COLO829 (cell line): ENCODE results near the gene TAF1D.

Experiments
- DNase-seq: peaks from one replicate; pipeline ENCODE4 v3.0.0; 2012; ENCODE audit warnings: low spot score

TAF1D gene

GRCh38 chr11:93719310-93719709 is 22.0 kb downstream of the TAF1D start:
- DNase-seq = no peak

- no peak for DNase-seq
These were observed 23.2 kb downstream of the TAF1D start for GRCh38 chr11:93718057-93718563.

- no peak for DNase-seq
These were observed 23.8 kb downstream of the TAF1D start for GRCh38 chr11:93717501-93717900.

GRCh38 chr11:93715797-93716396 is 25.4 kb downstream of the TAF1D start:
- no peak for DNase-seq

GRCh38 chr11:93712678-93713077 is 28.6 kb downstream of the TAF1D start:
- DNase-seq = no peak

GRCh38 chr11:93710239-93710638 is 31.1 kb downstream of the TAF1D start:
- DNase-seq = no peak

- DNase-seq = no peak
These were observed 37.1 kb downstream of the TAF1D start for GRCh38 chr11:93704237-93704636.

- DNase-seq = no peak
These were observed 40.5 kb downstream of the TAF1D start for GRCh38 chr11:93700830-93701229.

- DNase-seq = no peak
These were observed 43.7 kb downstream of the TAF1D start for GRCh38 chr11:93697611-93698010.

- no peak for DNase-seq
These were observed 46.7 kb downstream of the TAF1D start for GRCh38 chr11:93694557-93694956.

- DNase-seq = no peak
These were observed 47.2 kb downstream of the TAF1D start for GRCh38 chr11:93694109-93694508.

- no peak for DNase-seq
These were observed 52.1 kb downstream of the TAF1D start for GRCh38 chr11:93689240-93689639.

GRCh38 chr11:93686812-93687211 is 54.5 kb downstream of the TAF1D start:
- DNase-seq = no peak

GRCh38 chr11:93686226-93686625 is 55.1 kb downstream of the TAF1D start:
- DNase-seq = no peak
